SK-MEL-5 (cell line): Measurements from ENCODE around the gene ACTG2. TPM values are rescaled to one million over a fixed set of nuclear protein-coding genes. Genes with fewer than 3 reads are reported as not detected.
"Not testable (repeated sequence)": the region's sequence is repeated elsewhere in the genome, so short reads cannot be mapped to it uniquely, and the experiment has no call there.

ENCODE experiments used
- DNase-seq: peaks from one replicate; pipeline ENCODE4 v3.0.0-alpha.2; 2016; ENCODE audit warnings: low read depth, low spot score
- in situ Hi-C: cut with HindIII; loops from 2 replicates; pipeline ENCODE4 v1.10.0; 2016; ENCODE audit warnings: low sequenced_read_pairs, high pct_unique_total_duplicates, low pct_unique_long_range_greater_than_20kb
- polyA plus RNA-seq, 2 experiments: library from polyadenylated mRNA; depleted of rRNA; stranded (reverse); fragments of >200 nt; gene quantifications; 2 replicates each; pipeline ENCODE4 v1.2.3, GENCODE V29; 2015
- total RNA-seq: library from RNA; depleted of rRNA; stranded (reverse); fragments of >200 nt; shearing (Covaris generic); gene quantifications from 2 replicates; pipeline ENCODE4 v1.2.3, GENCODE V29; 2014; rRNA removed

The ACTG2 gene
- 0.24 and 0.42 TPM in 2 replicates for total RNA-seq
- 0.92 and 3.4 TPM in 2 replicates for polyA plus RNA-seq (2015; cell fraction: cytosol; rRNA removed)
- 5.5 TPM in 1 of 2 replicates, not detected in the other for polyA plus RNA-seq (2015; cell fraction: nucleus; rRNA removed)

DNA sequence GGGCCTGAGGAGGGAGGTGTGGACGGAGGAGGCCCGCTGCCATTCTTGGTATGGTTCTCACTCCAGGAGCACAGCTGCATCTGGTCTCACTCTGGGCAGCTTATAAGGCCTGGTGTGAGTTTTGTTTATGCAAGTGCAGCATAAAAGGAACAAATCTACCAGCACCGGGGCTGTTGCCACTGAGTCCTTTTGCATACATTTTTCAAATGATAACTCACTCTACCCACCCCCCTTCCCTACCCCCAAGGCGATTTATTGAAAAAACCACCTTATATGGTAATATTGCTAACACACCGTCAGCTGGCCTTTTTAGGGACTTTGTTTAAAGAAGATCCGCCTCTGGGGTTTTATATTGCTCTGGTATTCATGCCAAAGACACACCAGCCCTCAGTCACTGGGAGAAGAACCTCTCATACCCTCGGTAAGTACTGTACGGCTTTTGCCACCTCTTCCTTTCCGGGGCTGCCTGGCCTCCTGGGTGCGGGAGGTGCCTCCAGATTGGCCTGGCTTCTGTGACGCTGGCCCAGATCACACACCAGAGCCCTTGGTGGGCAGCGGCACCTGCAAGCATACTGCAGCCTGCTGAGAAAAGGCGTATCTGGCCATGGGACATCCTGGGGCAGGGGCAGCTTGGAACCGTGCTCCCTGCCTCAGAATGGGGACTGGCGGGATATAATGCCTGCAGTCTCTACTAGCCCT lies at the start of gene ACTG2:
Gene ACTG2, plus strand, starts transcription at position 378 of the 699 bp plus-strand sequence. CDS start 8,304 bp downstream, outside the sequence.
- in situ Hi-C loops: no loop called here
- no peak for DNase-seq

DNA sequence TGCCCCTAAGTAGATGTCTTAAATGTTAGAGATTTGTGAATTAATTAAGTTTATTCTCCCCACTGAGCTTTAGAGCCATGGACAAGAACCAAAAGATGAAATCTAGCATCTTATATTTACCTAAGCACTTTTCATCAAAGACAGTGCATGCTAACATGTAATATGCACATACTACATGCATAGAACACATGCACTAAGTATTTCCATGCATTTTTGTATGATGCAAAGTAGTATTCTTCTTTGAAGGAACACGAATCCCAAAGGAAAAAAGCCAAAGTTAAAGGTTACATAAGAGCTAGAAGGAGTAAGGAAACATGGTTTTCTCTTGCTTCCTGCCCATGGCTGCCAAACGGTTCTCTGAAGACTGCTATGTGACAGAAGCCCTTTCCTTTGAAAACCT lies 48.7 kb upstream of the ACTG2 start:
- in situ Hi-C loops: no loop called here

DNA sequence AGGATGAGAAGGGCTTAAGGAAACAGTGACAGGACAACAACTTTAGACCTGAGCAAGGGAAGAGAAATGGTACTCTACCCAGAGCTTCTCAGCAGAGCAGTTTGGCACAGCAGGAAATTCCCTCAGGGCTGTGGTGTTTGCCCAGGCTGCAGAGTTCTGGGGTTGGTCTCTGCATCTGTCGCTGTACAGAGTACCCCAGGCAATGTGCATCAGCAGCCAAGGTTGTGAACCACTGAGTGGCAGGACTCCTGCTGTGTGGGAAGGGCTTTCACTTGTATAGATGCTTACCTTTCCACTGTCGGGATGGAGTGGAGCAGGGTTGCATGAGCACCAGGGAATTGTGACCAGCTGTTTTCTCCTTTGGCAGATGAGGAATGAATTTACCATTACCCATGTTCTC lies 42.8 kb upstream of the ACTG2 start:
- no peak for DNase-seq
- in situ Hi-C loops: no loop called here

More for the DNA sequence above, 48.7 kb upstream of the ACTG2 start:
- DNase-seq: no peak

DNA sequence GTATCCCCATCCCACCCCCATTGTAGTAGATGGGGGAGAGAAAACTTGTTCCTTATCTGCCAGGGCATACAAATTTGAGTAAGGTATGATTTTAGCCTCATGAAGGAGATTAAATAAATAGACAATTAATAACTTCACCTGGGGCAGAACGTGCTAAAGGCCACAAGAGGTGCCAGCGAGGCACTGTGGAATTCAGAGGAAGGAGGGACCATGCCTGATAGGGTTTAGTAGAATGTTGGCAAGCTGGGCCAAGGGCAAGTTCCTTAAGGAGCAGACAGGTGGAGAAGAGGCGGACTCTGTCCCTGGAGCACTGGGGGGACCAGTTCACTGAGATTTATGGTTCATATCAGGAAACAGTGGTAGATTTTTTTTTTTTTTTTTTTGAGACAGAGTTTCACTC lies 41.5 kb upstream of the ACTG2 start:
- DNase-seq: peak; percentile 46

DNA sequence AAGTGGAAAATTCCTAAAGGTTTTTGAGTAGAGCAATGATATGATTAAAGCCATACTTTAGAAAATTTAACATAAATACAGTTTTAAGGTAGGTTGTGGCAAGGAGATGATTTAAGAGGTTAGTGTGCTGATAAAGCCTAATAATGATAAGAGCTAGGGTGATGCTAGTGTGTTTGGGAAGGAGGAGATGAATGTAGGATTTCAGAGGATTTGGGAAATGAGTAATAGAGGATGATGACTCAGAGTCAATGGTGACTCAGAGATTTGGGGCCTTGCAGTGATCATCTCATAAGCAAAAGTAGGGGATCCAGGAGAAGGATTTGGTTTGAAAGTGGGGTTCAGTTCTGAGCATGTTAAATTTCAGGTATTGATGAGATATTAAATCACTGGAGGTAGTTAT lies 40.8 kb upstream of the ACTG2 start:
- in situ Hi-C loops: no loop called here
- DNase-seq: no peak

More for the DNA sequence above, 41.5 kb upstream of the ACTG2 start:
- in situ Hi-C loops: no loop called here

DNA sequence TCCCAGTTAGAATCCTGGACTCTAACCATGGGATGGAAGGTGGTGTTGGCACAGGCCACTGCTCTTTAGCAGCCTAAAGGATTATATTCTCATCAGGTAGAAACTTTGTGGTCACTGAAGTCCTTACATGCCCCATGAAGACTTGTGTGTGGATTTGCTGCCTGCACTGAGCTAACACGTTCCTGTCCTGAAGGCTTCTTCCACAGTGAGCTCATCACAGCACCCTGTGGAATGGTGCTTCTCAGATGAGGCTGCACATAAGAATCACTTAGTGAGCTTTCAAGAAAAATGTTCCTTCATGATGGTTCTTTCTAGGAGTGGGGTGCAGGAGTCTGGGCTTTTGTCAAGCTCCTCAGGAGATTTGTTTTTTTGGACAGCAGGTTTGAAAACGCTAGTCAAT lies 37.3 kb upstream of the ACTG2 start:
- in situ Hi-C loops: no loop called here
- DNase-seq: no peak

DNA sequence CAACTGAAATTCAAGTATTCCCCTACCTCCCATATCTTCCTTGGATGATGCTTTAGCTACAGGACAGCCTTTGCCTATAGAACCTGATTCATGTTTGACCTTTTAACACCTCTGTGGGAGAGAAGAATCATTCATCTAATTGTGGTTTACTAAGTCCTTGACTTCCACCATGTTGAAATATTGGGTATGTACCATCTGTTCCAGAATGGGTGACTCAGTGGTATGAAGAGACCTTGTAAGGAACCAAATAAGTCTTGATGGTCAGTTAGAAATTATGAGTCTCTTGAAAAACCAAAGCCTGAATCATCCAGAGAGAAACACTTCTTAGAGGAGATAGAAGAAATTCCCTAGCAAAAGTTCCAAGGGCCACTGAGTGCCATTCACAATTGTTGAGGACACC lies 36.6 kb upstream of the ACTG2 start:
- in situ Hi-C loops: no loop called here
- no peak for DNase-seq

DNA sequence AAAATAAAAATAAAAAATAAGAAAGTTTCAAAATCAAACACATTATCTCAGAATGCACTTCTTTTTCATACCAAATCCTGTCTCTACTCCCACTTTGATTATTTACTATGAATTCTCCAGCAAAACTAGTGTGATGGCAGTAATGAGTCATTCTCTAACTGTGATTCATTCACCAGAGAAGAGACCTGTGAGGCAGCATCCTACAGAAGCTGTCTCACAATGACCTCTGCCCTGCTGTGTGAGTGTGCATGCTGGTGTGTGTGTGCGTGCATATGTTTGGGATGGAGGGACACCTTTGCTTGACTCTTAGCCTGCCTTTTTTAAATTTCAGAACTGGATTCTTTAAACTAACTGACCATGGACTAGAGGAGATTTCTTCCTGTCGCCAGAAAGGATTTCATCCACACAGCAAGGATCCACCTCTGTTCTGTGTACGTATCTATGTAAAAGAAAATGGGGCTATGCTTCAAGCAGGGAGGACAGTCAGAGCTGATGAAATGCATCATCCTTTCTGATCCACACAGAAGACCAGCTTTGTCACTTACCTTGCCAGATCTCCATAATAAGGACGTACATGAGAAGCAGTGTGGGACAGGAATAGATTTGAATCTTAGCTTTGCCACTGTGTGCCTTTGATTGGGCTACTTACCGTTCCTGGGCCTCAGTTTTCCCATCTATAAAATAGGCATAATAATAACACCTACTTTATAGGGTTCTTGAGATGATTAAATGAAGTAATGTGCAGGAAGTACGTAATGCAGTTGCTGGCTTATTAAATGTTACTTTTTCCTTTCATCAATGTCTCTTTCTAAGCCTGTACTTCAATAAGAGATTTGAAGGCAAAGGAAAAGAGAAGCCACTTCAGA lies 32.9 kb upstream of the ACTG2 start:
- in situ Hi-C loops: no loop called here
- no peak for DNase-seq

DNA sequence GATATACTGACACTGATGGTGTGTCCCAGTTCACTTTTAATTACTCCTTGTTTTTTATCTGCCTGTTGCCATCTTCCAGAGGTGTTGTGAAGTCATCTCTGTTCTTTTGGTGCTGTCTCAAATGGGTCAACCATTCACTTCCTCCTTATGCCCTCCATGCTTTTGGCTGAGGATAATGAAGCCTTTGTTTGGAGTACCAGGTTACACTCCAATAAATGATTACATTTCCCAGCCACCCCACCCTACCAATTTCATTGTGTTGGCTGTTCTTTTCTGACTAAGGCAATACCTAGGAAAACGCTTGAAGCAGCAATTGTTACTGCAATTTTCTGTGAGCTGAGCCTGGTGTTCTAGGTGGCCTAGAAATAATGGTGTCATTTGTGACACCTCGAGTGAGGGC lies 29.8 kb upstream of the ACTG2 start:
- in situ Hi-C loops: no loop called here
- DNase-seq: peak; percentile 39

DNA sequence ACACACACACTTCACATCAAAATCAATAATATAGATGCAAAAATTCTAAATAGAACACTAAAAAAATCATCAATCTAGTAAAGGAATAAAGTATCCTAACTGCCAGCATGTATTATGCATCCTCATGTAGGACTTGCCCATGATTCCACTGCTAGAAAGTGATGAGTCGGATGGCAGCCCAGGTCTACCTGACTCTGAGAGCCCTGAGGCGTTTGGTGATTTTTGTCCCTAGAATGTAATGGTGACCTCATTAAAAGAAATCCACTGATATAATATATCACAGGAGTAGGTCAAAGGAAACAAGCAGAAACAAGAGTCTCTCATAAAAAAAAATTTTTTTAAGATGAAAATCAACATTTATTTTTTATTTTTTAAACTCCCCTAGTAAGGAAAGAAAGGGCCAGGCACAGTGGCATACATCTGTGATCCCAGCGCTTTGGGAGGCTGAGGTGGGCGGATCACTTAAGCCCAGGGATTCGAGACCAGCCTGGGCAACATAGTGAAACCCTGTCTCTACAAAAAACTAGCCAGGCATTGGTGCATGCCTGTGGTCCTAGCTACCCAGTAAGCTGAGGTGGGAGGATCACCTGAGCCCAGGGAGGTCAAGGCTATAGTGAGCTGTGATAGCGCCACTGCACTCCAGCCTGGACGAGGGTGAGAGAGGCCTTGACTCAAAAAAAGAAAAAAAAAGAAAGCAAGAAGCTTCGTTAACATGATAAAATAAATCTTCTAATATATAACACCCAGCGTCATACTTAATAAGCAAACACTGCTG lies 24.4 kb upstream of the ACTG2 start:
- in situ Hi-C loops: no loop called here

DNA sequence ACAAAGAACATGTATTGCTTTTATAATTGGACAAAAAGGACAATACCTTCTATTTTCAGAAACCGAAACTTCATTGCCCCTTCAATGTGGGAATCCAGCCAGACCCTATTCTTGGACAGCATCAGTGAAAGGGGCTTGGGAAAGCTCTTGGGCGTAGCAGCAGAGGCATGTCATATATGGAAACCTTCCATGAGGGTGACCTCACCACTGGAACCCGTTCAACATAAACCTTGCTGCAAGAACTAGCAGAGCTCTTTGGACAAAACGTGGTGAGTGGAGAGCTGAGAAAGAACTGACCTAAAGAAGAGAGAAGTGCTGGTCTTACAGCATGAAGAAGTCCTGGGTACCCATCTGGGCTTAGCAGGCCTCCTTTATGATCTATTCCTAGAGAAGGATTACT lies 22.7 kb upstream of the ACTG2 start:
- in situ Hi-C loops: no loop called here

More for the DNA sequence above, 24.4 kb upstream of the ACTG2 start:
- DNase-seq: no peak

DNA sequence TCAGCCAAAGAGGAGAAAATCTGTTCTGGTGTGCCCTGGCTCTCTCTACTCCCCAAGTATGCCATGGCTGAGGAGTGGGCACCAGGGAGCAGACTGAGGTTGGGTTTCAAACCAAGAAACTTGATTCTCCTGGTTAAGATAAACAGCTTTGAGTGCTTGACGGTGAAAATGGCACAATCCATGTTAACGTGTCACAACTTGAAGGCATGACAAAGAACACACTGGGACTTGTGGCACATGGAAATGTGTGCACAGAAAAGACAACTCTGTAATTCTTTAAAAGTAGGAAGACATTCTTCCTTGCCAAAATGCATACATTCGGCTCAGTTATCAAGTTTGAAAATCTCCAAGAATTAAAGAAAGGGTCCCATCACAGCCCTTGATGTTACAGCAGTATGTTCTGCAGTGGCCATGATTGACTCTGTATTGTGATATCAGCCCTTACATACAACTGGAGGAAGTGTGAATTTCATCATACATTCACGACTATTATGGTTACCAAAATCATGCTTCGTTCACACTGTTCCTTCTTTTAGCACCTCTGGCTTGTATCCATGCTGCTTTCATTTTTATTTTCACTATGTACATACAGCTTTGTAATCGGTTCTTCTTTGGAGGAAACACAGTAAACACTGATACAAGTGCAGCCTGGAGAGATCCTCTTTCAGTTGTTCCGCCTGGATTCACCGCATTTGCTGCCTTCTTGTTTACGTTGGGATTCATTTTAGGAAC lies 15.6 kb upstream of the ACTG2 start:
- in situ Hi-C loops: no loop called here
- DNase-seq: no peak

More for the DNA sequence above, 22.7 kb upstream of the ACTG2 start:
- no peak for DNase-seq

DNA sequence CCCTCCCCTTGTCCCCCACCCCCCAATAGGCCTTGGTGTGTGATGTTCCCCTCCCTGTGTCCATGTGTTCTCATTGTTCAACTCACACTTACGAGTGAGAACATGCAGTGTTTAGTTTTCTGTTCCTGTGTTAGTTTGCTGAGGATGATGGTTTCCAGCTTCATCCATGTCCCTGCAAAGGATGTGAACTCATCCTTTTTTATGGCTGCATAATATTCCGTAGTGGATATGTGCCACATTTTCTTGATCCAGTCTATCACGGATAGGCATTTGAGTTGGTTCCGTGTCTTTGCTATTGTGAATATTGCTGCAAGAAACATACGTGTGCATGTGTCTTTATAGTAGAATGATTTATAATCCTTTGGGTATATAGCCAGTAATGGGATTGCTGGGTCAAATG lies 14.8 kb upstream of the ACTG2 start:
- DNase-seq, in situ Hi-C loops: not testable (repeated sequence)

DNA sequence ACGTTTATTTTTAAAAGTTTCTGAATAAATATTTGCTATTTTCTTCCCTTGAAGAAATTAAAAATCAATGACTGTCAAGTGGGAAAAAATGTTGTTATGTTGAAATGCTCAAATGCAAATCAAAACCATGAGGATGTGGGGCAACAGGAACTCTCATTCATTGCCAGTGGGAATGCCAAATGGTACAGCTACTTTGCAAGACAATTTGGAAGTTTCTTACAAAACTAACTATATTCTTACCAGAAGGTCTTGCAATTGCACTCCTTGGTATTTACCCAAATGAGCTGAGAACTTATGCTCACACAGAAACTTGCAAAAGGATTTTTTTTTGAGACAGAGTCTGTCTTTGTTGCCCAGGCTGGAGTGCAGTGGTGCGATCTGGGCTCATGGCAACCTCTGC lies 7.4 kb upstream of the ACTG2 start:
- in situ Hi-C loops: no loop called here
- DNase-seq: no peak

DNA sequence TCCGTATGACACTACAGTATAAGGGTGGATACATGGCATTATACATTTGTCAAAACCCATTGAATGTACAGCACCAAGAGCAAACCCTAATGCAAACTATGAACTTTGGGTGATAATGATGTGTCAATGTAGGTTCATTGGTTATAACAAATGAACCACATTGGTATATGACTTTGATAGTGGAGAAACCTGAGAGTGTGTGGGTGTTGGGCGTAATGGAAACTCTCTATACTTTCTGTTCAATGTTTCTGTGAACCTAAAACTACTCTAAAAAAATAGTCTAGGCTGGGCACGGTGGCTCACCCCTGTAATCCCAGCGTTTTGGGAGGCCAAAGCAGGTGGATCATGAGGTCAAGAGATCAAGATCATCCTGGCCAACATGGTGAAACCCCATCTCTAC lies 6.5 kb upstream of the ACTG2 start:
- in situ Hi-C loops: no loop called here
- no peak for DNase-seq

DNA sequence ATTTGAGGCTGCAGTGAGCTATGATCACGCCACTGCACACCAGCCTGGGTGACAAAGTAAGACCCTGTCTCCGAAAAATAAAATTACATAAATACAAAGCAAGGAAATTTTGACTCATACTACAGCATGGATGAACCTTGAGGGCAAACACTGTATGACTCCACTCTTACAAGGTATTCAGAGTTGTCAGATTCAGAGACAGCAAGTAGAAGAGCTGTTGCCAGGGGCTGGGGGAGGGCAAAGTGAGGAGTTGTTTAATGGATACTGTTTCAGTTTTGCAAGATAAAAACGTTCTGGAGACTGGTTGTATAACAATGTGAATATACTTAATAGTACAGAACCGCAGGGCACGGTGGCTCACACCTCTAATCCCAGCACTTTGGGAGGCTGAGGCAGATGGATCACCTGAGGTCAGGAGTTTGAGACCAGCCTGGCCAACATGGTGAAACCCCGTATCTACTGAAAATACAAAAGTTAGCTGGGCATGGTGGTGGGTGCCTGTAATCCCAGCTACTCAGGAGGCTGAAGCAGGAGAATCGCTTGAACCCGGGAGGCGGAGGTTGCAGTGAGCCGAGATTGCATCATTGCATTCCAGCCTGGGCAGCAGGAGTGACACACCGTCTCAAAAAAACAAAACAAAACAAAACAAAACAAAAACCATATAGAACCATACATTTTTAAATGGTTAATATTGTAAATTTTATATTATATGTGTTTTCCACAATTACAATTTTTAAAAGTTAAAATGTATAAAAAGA lies 5.0 kb upstream of the ACTG2 start:
- in situ Hi-C loops, DNase-seq: not testable (repeated sequence)

DNA sequence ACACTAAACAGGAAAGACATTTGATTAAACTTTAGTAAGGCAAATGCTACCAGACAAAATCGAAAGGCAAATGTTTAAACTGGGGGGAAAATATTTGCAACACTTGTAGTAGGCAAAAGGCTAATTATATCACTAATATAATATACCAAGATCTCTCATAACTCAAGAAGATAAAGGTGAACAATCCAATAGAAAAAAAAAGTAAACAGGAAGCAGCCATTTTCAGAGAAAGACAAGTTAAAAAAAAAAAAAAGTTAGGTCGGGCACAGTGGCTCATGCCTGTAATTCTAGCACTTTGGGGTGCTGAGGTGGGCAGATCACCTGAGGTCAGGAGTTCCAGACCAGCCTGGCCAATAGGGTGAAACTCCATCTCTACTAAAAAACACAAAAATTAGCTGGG lies 4.4 kb upstream of the ACTG2 start:
- DNase-seq: no peak
- in situ Hi-C loops: no loop called here
